GM10248 (cell line): ENCODE measurements around the gene NOXA1.

Source experiments
- CTCF ChIA-PET: fragments of 300-600 bp; sonication (Branson Sonifier 250); formaldehyde crosslinking; extraction: SDS; loops from one replicate; lab custom pipeline; 2021; ENCODE audit warnings: antibody characterized with exemption; lab: Yijun Ruan, JAX
- POLR2A ChIA-PET: fragments of 350-650 bp; sonication (Branson Sonifier 250); formaldehyde crosslinking; extraction: SDS; loops from one replicate; lab custom pipeline; 2020; ENCODE audit warnings: antibody characterized with exemption; lab: Yijun Ruan, JAX
- DNase-seq: peaks from one replicate; pipeline ENCODE4 v3.0.0; 2012; ENCODE audit errors: extremely low spot score
- CTCF ChIP-seq: IDR thresholded peaks from 2 replicates; pipeline ENCODE4 v1.5.1; 2012; ENCODE audit warnings: mild to moderate bottlenecking, low read depth; ENCODE audit errors: extremely low read depth, missing control alignments, control extremely low read depth

Gene NOXA1

DNA sequence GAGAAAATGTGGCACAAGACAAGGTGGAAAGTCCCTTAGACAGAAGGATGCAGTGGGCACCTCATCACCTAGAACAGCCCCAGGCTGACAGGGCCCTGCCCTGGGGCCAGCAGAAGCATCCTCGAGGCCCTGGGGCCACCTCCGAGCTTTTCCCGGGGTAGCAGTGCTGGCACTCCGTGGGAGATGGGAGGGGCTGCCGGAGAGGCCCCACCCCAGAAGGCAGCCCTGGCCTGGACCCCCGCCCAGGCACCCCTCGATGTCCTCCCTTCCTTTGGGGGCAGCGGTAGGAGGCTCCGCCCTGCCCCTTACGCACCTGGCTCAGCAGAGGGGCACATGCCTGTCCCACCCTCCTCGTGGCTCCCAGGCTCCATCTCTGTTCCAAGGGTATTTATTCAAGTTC, 53.7 kb downstream of the NOXA1 start:
- DNase-seq, result no peak
- no peak for TF ChIP-seq CTCF
- CTCF ChIA-PET, result no interaction called here
- POLR2A ChIA-PET, result no interaction called here

DNA sequence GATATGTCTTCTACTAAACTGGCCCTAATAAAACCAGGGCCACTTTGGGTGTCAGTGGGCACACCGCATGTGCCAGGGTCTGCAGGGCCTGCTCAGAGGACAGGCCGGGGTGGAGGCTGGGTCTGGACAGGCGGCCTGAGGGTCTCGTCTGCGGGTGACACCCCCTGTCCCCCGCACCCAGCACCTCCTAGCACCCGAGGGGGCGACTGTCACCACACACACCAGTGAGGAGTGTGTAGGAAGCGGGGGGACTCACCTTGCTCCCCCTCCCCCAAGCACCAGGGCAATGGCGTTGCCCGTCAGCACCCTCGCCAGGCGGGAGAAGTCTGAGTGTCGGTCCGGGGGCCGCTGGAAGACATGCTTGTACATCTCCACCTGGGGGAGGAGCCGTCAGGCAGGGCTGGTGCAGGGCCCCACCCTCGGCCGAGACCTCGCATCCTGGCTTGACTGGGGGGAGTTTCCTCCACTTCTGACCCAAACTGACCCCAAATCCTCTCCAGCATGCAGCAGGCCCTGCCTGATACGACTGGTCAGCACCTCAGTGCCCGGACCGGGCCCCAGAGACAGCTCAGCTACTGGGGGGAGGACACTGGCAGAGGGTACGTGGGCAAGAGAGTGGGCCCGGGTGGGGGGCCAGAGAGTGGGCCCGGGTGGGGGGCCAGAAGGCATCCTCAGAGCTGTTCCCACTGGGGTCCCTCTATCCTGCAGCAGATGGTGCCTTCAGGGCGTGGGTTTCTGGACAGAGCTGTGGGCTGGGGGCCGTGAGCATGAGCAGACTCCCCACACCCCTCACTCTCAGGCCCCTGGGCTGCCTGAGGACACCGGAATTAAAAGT, 54.8 kb downstream of the NOXA1 start:
- no peak for TF ChIP-seq CTCF
- CTCF ChIA-PET, result no interaction called here
- no peak for DNase-seq
- POLR2A ChIA-PET, result no interaction called here

GRCh38 chr9:137478613-137478961, 55.4 kb downstream of the NOXA1 start:
- no peak for DNase-seq
- POLR2A ChIA-PET, result no interaction called here
- no peak for TF ChIP-seq CTCF
- CTCF ChIA-PET, result no interaction called here

GRCh38 chr9:137478962-137479861, 56.0 kb downstream of the NOXA1 start:
- ChIA-PET POLR2A (no interaction called here), CTCF (no interaction called here)
- no peak for DNase-seq
- TF ChIP-seq CTCF, result no peak

DNA sequence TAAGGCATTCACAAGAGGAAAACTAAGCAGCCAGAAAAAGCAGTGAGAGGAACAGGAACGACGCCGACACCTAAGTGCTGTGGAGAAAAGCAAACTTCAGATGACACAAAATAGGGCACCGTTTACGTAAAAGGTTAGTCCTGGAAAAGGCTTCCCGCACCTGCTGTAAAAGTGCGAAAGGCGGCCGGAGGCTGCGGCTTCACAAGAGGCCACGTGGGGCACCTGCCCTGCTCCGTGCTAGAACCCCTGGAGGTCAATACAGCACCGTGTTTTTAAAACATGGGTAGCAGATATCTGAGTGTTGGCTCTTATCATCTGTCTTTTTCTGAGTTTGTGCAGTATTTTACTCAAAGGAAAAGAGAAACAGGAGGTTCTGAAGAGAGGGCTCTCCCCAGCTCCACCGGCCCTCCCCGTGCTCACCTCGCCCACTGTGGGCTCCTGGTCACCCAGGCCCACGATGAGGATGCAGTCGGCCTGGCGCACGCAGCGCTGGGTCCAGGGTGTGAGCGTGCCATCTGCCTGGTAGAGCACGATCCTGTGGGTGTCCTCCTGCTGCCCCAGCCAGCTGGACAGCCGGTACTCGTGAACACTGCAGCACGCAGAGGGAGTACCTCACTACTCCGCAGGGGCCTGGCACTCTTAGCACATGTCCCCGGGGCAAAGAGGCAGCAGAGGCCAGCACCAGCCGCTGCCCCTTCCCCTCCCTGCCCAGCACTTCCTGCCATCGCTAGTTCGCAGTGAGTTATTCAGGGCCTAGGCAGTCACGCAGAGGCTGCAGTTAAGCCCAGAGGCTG, 56.9 kb downstream of the NOXA1 start:
- no peak for TF ChIP-seq CTCF
- DNase-seq, result no peak
- ChIA-PET POLR2A (no interaction called here), CTCF (no interaction called here)
